Subcutaneous abdominal adipose tissue (tissue), 5 donors: ENCODE data around the gene PMM2.

Experiments
- H3K27ac ChIP-seq: one replicate; pipeline ENCODE4 v1.7.0; 2013; ENCODE audit warnings: low read depth, mild to moderate bottlenecking, inconsistent platforms, low read length, moderate library complexity
- H3K27me3 ChIP-seq, 5 donors: one replicate each; pipeline ENCODE4 v1.7.0; 2013; ENCODE audit warnings: low read length in 5 of 5, inconsistent platforms in 1 of 5; ENCODE audit not compliant: control insufficient read depth in 5 of 5, insufficient read depth in 4 of 5
- H3K36me3 ChIP-seq, 5 donors: one replicate each; pipeline ENCODE4 v1.7.0; 2013; ENCODE audit warnings: low read length in 5 of 5; ENCODE audit not compliant: control insufficient read depth in 5 of 5, insufficient read depth in 5 of 5
- H3K4me1 ChIP-seq, 5 donors: one replicate each; pipeline ENCODE4 v1.7.0; 2013; ENCODE audit warnings: low read length in 5 of 5, mild to moderate bottlenecking in 3 of 5, moderate library complexity in 1 of 5; ENCODE audit not compliant: control insufficient read depth in 5 of 5, insufficient read depth in 5 of 5
- H3K4me3 ChIP-seq, 5 donors: one replicate each; pipeline ENCODE4 v1.7.0; 2013; ENCODE audit warnings: low read length in 5 of 5, low read depth in 1 of 5
- H3K9ac ChIP-seq, 5 donors: one replicate each; pipeline ENCODE4 v1.7.0; 2013; ENCODE audit warnings: low read length in 5 of 5, mild to moderate bottlenecking in 4 of 5, moderate library complexity in 3 of 5
- H3K9me3 ChIP-seq, 5 donors: one replicate each; pipeline ENCODE4 v1.7.0; 2013; ENCODE audit warnings: low read length in 5 of 5; ENCODE audit not compliant: control insufficient read depth in 5 of 5
- donor health status: healthy.
- donor health status: healthy.
- donor health status: healthy.
- donor health status: healthy.
- donor health status: healthy.

Gene PMM2

DNA sequence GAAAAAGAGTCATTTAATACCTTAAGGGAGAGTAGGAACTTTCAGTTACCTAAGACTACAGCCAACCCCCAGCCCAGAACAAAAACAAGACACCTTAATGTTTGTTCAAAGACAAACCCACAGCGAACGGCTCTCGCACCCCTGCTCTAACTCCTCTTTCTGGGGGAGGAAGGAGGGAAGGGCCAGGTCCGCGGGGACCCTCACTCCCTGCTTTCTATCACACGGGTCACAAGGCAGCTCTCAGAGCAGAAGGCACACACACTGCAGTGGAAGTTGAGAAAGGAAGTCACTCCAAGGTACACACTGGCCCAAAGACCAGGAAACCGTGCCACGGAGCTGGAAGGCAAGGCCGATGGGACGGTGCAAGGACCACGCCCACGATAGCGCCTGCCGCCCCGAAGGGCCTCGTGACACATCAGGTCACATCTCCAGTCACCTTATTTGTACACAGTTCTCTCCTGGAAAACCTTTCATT lies 94.5 kb downstream of the PMM2 start:
- no peak overlapping the region for H3K9ac ChIP-seq
- no peaks in the 10 kb centered on the region for H3K9me3 ChIP-seq
- peaks cover 0 to 13% (median 9%) of the 10 kb centered on the region in 5 donors for H3K4me1 ChIP-seq
- H3K4me3 ChIP-seq, result no peak overlapping the region
- no peaks in the 10 kb centered on the region for H3K27me3 ChIP-seq
- no peak overlapping the region for H3K27ac ChIP-seq
- peaks cover 15 to 84% (median 75%) of the 10 kb centered on the region in 5 donors for H3K36me3 ChIP-seq

DNA sequence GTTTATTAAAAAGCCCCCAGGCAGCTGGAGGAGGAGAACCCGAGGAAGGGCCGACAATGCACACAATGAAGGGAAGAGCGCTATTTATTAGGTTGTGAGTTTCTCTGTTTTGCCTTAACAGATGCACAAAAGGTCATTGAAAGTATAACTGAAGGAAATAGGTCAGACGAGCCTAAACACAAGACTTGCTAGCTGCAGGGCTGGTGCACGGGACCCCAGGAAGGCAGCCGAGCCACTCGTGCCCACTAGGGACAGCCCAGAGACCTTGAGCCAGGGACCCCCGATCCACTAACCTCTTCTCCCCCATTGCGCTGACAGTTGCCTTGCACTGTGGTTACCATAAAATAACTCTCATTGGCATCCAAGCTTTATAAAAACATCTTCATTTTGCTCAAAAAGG lies 95.8 kb downstream of the PMM2 start:
- Histone ChIP-seq H3K4me1 (peaks cover 0 to 2% (median 0%) of the 10 kb centered on the region in 5 donors), H3K9ac (no peak overlapping the region), H3K4me3 (no peak overlapping the region), H3K27ac (no peak overlapping the region), H3K36me3 (peaks cover 19 to 89% (median 82%) of the 10 kb centered on the region in 5 donors), H3K27me3 (no peaks in the 10 kb centered on the region), H3K9me3 (no peaks in the 10 kb centered on the region)

- Histone ChIP-seq H3K27me3 (no peaks in the 10 kb centered on the region), H3K36me3 (peaks cover 25 to 94% (median 89%) of the 10 kb centered on the region in 5 donors), H3K9ac (no peak overlapping the region), H3K9me3 (no peaks in the 10 kb centered on the region), H3K27ac (no peak overlapping the region), H3K4me1 (no peaks in the 10 kb centered on the region), H3K4me3 (no peak overlapping the region)
These were observed 96.5 kb downstream of the PMM2 start for GRCh38 chr16:8893976-8894690.

DNA sequence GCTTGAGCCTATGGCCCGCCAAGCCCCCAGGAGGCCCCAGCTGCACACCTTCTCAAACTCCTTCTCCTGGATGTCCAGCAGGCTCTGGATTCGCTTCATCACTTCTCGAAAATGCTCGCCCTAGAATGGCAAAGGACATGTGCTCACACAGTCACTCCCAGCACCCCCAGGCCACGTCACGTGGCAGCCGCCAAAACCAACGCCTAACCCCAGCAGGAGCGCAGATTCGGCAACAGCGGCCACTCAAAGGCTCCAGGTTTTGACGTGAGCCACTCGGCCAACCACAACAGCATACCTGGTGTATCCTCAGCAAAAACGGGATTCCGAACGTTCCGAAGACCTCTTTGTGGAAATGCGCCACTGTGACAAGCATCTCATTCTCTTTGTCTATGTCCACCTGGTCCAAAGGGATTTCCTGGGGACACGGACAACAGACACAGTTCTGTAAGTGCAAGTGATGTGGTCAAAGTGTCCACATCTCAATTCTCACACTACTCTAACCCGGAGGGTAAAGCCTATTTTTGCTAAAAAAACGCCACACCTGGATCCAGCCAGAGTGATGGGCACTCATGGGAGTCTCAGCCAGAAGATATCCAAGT lies 97.2 kb downstream of the PMM2 start:
- Histone ChIP-seq H3K27ac (no peak overlapping the region), H3K9me3 (no peaks in the 10 kb centered on the region), H3K4me3 (no peak overlapping the region), H3K27me3 (no peaks in the 10 kb centered on the region), H3K36me3 (peaks cover 30 to 97% (median 92%) of the 10 kb centered on the region in 5 donors), H3K4me1 (no peaks in the 10 kb centered on the region), H3K9ac (no peak overlapping the region)

GRCh38 chr16:8898660-8899318 lies 101.2 kb downstream of the PMM2 start:
- H3K36me3 ChIP-seq, result peaks cover 48 to 99% (median 90%) of the 10 kb centered on the region in 5 donors
- no peak overlapping the region for H3K4me3 ChIP-seq
- H3K9ac ChIP-seq, result no peak overlapping the region
- H3K27ac ChIP-seq, result no peak overlapping the region
- no peaks in the 10 kb centered on the region for H3K9me3 ChIP-seq
- H3K27me3 ChIP-seq, result no peaks in the 10 kb centered on the region
- H3K4me1 ChIP-seq, result no peaks in the 10 kb centered on the region
